Brain microvascular endothelial cell (primary cell): ENCODE measurements around the gene JAM3.
A peak's percentile ranks its signal among the peaks of the same experiment; 100 is the strongest.

ENCODE experiments used
- DNase-seq: peaks from one replicate; pipeline ENCODE4 v3.0.0-alpha.2; 2020
- H3K27ac ChIP-seq: fragments of 250-450 bp; sonication (Bioruptor Pico); 2 replicates; pipeline ENCODE4 v1.5.1; 2020; ENCODE audit warnings: mild to moderate bottlenecking, moderate library complexity
- H3K27me3 ChIP-seq: fragments of 250-450 bp; sonication (Bioruptor Pico); replicated peaks from 2 replicates; pipeline ENCODE4 v1.5.1; 2020; ENCODE audit warnings: mild to moderate bottlenecking
- H3K36me3 ChIP-seq: fragments of 250-450 bp; sonication (Bioruptor Pico); replicated peaks from 2 replicates; pipeline ENCODE4 v1.5.1; 2020; ENCODE audit warnings: mild to moderate bottlenecking
- H3K4me3 ChIP-seq: 2 replicates; pipeline ENCODE4 v1.5.1; 2011; ENCODE audit warnings: low read depth, mild to moderate bottlenecking, control low read depth, low read length, moderate library complexity
- in situ Hi-C: cut with HindIII; loops from 2 replicates; pipeline ENCODE4 v1.10.0; 2017; ENCODE audit warnings: low sequenced_read_pairs, low pct_ligation_motif_present
- TF ChIP-seq, protein P1 (sequence below): IDR thresholded peaks from 2 replicates; pipeline ENCODE4 v1.5.1; 2011; ENCODE audit warnings: low read depth, mild to moderate bottlenecking, moderate library complexity, low read length, control low read depth, inconsistent platforms; ENCODE audit errors: missing control alignments

JAM3 gene

GRCh38 chr11:134050541-134051383 is 18.1 kb upstream of the JAM3 start:
- in situ Hi-C loops = no loop called here
- no peaks in the 10 kb centered on the region for H3K36me3 ChIP-seq
- TF ChIP-seq, protein P1, sequence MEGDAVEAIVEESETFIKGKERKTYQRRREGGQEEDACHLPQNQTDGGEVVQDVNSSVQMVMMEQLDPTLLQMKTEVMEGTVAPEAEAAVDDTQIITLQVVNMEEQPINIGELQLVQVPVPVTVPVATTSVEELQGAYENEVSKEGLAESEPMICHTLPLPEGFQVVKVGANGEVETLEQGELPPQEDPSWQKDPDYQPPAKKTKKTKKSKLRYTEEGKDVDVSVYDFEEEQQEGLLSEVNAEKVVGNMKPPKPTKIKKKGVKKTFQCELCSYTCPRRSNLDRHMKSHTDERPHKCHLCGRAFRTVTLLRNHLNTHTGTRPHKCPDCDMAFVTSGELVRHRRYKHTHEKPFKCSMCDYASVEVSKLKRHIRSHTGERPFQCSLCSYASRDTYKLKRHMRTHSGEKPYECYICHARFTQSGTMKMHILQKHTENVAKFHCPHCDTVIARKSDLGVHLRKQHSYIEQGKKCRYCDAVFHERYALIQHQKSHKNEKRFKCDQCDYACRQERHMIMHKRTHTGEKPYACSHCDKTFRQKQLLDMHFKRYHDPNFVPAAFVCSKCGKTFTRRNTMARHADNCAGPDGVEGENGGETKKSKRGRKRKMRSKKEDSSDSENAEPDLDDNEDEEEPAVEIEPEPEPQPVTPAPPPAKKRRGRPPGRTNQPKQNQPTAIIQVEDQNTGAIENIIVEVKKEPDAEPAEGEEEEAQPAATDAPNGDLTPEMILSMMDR = peak; percentile 82
- H3K27me3 ChIP-seq = no peaks in the 10 kb centered on the region
- DNase-seq = peak; percentile 24
- H3K4me3 ChIP-seq = peak overlapping the region; percentile 29
- no peak overlapping the region for H3K27ac ChIP-seq

DNA sequence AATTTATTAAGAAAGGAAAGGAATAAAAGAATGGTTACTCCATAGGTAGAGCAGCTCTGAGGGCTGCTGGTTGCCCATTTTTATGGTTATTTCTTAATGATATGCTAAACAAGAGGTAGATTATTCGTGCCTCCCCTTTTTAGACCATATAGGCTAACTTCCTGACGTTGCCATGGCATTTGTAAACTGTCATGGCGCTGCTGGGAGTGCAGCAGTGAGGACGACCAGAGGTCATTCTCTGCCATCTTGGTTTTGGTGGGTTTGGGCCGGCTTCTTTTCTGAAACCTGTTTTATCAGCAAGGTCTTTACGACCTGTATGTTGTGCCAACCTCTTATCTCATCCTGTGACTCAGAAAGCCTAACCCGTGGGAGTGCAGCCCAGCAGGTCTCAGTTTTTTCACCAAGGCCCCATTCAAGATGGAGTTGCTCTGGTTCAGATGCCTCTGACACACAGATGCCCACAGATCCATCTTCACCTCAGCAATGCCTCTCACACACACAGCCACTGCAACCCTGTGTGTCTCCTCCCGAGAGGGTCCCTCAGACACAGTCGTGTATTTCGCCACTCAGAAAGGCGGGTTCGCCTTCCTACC is 16.4 kb upstream of the JAM3 start:
- no peaks in the 10 kb centered on the region for H3K36me3 ChIP-seq
- no peak for DNase-seq
- in situ Hi-C loops = no loop called here
- no peaks in the 10 kb centered on the region for H3K27me3 ChIP-seq
- H3K4me3 ChIP-seq = no peak overlapping the region
- no peak overlapping the region for H3K27ac ChIP-seq
- TF ChIP-seq, protein P1 = no peak

DNA sequence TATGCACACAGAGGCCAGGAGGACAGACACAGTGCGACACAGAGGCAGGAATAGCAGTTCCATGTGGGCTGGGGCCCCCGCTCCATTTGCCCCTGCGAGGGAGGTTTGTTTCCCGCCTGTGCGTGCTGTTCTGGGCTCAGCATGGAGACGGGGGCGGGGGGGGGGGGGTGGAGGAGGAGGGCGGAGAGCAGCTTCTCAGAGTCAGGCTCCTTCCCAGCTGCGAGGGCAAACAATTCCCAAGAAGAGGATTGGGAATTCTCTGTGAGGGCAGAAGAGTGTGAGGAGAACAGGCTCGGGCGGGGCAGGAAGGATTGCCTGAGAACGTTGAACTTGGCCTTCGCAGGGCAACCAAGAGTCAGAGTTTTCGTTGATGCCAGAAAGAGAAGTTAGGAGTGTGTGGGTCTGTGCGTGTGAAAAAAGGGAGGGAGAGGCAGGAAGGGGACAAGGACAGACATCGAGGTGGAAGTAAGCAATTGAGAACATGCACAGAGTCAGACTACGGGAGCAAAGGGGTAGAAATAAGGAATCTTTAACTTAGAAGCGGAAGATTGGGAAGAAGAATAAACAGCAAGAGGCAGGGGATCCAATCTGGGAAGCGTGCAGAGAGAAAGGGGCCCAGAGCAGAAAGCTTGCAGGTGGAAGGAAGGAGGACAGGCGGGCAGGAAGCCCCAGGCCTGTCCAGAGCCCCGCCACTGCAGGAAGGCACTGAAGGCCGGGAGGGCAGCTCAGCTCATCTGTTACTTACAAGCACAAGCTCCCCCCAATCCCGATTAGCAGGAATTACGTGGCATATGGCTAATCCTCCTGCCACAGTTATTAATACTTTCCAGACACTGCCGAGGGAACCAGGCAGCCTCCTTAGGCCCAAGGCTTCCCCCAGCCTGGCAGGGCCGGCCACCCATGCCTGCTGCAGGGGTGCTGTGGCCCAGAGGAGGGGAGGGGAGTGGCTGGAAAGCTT is 15.6 kb upstream of the JAM3 start:
- in situ Hi-C loops = no loop called here
- DNase-seq = no peak

DNA sequence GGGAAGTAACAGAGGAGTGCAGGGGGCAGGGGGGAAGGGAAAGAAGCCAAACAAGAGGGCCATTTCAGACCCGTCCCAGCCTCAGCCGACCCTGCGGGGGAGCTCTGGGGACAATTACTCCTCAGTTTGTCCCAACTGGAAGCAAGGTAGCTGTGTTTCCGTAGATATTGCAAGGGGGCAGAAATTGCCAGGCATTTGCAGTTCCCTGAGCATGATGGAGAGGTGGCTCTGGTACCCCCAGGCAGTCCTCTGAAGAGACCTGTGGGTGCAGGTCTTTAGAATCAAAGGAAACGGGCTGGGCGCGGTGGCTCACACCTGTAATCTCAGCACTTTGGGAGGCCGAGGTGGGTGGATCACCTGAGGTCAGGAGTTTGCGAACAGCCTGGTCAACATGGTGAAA is 13.8 kb upstream of the JAM3 start:
- Histone ChIP-seq H3K27ac (no peak overlapping the region), H3K36me3 (no peaks in the 10 kb centered on the region), H3K27me3 (no peaks in the 10 kb centered on the region), H3K4me3 (no peak overlapping the region)
- TF ChIP-seq, protein P1 = no peak
- no peak for DNase-seq
- in situ Hi-C loops = no loop called here

More for the DNA sequence above, 15.6 kb upstream of the JAM3 start:
- H3K4me3 ChIP-seq = no peak overlapping the region
- H3K27me3 ChIP-seq = no peaks in the 10 kb centered on the region
- H3K36me3 ChIP-seq = no peaks in the 10 kb centered on the region
- H3K27ac ChIP-seq = no peak overlapping the region
- TF ChIP-seq, protein P1 = no peak

- Histone ChIP-seq H3K27ac (no peak overlapping the region), H3K4me3 (no peak overlapping the region), H3K27me3 (no peaks in the 10 kb centered on the region), H3K36me3 (no peaks in the 10 kb centered on the region)
- in situ Hi-C loops = no loop called here
- no peak for DNase-seq
- TF ChIP-seq, protein P1 = no peak
Measured at GRCh38 chr11:134060316-134060715, 8.6 kb upstream of the JAM3 start.
